GM13977 (cell line): ENCODE data around the gene GJA1.
"Not testable (repeated sequence)": the region's sequence is repeated elsewhere in the genome, so short reads cannot be mapped to it uniquely, and the experiment has no call there.

Experiments
- DNase-seq: peaks from one replicate; pipeline ENCODE4 v3.0.0; 2012; ENCODE audit warnings: low spot score
- in situ Hi-C: fragments of 300-500 bp; cut with MboI; formaldehyde crosslinking; loops from one replicate; pipeline ENCODE4 v1.12.0; 2022; ENCODE audit warnings: low sequenced_read_pairs, low pct_unique_long_range_greater_than_20kb, mixed read lengths, inconsistent platforms; ENCODE audit not compliant: unreplicated experiment
- TF ChIP-seq, protein P1 (sequence below): IDR thresholded peaks from 2 replicates; pipeline ENCODE4 v1.5.1; 2012; ENCODE audit warnings: mild to moderate bottlenecking, control low read depth; ENCODE audit not compliant: insufficient read depth; ENCODE audit errors: extremely low read depth, missing control alignments

The GJA1 gene

DNA sequence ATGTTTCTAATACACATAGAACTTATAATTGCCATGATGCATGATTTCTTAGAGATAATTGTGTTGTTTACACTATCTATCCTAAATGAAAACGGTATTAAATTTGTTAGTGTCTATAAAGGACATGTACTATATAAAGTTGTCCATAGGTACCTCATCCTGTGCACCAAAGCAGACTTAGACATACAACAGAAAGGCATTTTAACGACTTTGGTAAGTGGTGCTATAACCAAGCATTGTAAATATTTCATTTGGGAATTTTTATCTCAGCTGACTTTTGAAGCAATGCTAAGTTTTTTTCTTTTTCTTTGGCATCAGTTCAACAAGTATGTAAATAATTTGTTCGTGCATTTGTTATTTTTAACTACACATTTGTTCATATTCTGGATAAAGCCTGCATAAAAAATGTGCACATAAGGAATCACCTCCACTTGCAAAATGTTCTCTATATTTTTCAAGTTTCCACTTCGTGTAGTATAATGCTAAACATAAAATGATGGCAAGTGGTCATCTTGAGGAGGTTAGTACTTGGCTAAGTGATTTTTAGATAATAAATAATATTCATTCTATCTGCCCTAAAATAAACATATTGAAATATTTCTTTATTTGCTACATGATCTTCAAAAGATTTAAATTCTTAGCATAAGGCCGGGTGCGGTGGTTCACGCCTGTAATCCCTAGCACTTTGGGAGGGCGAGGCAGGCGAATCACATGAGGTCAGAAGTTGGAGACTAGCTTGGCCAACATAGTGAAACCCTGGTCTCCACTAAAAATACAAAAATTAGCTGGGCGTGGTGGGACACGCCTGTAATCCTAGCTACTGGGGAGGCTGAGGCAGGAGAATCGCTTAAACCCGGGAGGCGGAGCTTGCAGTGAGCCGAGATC lies 6.3 kb upstream of the GJA1 start:
- no peak for DNase-seq
- TF ChIP-seq, protein P1, sequence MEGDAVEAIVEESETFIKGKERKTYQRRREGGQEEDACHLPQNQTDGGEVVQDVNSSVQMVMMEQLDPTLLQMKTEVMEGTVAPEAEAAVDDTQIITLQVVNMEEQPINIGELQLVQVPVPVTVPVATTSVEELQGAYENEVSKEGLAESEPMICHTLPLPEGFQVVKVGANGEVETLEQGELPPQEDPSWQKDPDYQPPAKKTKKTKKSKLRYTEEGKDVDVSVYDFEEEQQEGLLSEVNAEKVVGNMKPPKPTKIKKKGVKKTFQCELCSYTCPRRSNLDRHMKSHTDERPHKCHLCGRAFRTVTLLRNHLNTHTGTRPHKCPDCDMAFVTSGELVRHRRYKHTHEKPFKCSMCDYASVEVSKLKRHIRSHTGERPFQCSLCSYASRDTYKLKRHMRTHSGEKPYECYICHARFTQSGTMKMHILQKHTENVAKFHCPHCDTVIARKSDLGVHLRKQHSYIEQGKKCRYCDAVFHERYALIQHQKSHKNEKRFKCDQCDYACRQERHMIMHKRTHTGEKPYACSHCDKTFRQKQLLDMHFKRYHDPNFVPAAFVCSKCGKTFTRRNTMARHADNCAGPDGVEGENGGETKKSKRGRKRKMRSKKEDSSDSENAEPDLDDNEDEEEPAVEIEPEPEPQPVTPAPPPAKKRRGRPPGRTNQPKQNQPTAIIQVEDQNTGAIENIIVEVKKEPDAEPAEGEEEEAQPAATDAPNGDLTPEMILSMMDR, result no peak
- in situ Hi-C loops, result no loop called here

DNA sequence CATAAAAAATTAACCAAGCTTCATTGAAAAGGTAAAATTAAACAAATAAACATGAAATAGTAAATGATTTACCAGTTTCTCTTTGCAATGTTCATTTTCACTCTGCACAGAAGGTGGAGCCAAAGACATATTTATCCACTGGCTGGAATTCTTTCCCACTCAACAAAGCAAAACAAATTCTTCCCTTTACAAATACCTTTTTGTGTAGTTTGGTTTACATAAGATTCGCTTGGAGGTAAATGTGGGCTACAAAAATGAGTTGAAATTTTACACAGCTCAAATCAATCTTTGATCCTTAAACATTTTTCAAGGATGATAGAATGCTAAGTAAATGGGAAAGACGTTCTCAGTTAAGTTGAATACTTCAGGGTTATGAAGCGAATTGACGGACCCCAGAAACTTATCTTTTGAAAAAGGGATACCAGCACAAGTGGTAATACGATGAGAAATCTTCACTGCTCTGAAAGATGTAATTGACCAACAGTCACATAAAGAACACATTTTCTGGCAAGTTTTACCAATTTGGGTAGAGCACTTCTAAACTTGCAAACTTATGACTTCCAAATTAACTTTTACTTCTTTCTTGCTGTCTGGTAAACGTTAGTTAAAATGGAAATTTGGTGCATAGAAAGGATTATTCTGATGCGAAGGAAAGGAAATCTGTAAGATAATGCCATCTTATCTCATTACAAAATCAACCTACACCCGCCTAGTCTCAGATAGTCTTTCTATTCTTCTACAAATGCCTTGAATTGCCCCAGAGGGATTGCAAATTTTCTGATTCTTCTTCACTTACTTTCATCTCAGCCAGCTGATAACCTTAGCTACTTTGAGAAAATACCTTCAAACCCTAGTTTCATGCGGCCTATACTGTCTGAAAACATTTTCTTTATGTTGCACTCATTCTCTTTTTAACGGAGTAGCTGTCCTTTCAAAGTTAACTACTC lies 4.7 kb upstream of the GJA1 start:
- in situ Hi-C loops, result no loop called here
- TF ChIP-seq, protein P1, result peak; percentile 54
- DNase-seq, result no peak

DNA sequence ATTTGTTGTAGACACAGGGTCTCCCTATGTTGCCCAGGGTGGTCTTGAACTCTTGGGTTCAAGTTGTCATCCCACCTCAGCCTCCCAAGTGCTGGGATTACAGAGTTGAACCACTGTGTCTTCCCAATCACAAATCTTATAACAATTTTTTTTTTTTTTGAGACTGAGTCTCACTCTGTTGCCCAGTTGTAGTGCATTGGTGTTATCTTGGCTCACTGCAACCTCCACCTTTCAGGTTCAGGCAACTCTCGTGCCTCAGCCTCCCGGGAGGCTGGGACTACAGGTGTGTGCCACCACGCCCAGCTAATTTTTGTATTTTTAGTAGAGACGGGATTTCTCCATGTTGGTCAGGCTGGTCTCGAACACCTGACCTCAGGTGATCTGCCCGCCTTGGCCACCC lies 3.7 kb upstream of the GJA1 start:
- DNase-seq, in situ Hi-C loops: not testable (repeated sequence)

DNA sequence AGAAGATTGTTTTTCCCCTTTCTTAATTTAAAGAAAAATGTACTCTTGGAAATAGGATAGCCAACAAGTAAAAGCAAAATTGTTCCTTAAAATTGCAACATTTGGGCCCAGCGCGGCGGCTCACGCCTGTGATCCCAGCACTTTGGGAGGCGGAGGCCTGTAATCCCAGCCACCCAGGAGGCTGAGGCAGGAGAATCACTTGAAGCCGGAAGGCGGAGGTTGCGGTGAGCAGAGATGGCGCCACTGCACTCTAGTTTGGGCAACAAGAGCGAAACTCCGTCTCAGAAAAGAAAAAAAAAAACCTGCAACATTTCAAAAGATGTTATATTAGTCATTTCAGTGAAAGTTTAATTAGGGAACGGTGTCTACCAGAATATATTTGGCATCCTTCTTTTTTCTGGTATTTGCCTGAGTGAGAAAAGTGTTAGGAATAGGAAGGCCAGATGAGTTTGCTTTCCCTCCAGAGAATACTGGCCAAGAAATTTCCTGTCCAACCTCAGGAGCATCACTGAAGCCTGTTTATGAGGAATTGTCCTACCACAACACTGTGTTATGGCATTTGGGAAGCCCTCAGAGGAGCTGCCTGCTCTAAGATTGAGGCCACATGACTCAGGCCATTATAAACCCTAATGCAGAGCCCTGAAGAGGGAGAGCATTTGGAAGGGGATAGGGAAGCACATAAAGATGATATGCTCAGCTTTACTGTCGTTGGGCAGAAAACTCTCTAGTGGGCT lies 1.2 kb upstream of the GJA1 start:
- in situ Hi-C loops, result no loop called here
- TF ChIP-seq, protein P1, result no peak

DNA sequence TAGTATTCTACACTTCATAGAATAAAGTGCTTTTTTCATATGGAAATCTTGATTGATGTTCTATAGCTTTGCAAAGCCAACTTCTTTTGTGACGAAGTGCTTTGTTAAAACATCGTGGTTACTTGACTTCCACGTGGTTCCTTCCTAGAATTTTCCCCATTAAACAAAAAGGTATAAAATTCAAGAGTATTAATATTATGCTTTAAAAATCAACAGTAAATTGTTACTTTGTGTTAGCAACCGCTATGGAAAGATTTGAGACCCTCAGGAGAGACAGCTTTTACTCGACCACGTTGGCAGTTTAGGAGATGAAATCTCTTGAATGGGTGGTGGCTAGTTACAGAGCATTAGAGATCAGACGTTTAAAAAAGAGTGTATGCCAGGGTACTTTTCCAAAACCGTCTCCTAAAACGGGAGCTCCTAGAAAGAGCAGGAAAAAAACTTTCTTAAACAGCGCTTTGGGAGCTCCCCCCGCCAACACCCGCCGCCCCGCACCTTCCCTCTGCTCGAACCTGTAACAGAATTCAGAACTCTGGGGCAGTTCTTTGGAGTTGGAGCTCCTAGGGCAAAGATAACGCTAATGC lies 920 bp downstream of the GJA1 start:
- in situ Hi-C loops, result no loop called here
- DNase-seq, result no peak
- TF ChIP-seq, protein P1, result no peak

More for the DNA sequence above, 1.2 kb upstream of the GJA1 start:
- DNase-seq, result no peak

DNA sequence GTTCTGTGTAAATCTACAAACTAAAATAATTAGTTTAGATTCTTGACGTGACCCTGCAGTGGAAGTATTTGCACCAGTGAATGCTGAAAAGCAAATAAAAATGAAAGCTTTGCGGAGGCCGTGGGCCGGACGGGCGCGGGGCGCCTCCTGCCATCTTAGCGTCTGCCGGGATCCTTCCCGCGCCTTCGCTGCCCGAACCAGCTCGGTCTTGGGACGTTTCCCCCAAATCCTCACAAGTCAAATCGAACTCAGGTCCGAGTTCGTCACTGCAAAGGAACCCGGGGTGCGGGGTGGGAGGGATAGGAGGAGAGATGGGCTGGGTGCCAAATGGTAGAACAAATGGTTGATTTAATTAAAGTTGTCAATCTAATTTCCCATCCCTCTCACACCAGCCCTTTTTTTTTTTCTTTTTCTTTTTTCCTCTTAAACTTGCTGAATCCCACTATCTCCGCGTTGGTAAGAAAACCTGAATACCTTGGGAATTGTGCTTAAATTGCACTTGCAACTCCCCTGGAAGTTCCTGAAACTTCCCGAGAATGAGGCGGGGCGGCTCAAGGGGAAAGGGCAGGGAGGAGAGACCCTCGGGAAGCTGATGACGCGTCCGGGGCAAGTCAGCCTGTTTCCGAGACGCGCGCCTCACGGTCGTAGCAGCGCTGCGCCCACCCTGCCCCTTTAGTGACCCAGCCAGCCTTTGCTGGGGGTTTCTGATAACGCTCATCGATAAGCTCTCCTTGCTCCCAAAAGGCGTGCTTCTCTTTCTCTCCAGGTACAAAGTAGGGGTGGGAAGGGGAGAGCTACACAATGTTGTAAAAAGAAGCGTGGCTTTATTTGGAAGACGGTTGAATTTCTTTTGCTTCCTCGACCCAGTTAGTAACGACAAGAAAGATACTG lies 1.8 kb downstream of the GJA1 start:
- in situ Hi-C loops, result no loop called here
- DNase-seq, result no peak
- TF ChIP-seq, protein P1, result no peak
